T-helper 2 cell treated with Interferon-gamma antibody and Interleukin-4, amounts not matched to agents 100 ng/mL and 5 ng/mL, for 36 hours (primary cell): ENCODE measurements around the gene ZBTB43. TPM values are rescaled to one million over a fixed set of nuclear protein-coding genes. Genes with fewer than 3 reads are reported as not detected.

Source experiments
- intact Hi-C: fragments of 100-400 bp; cut with micrococcal nuclease; formaldehyde crosslinking; loops from one replicate; pipeline ENCODE4 v1.15.1; 2023
- total RNA-seq: library from RNA; stranded (reverse); gene quantifications from 2 replicates; pipeline ENCODE4 v1.2.3, GENCODE V29; 2022

Gene ZBTB43
- total RNA-seq, 1 donor from 2014 or later, result 19.2 TPM

DNA sequence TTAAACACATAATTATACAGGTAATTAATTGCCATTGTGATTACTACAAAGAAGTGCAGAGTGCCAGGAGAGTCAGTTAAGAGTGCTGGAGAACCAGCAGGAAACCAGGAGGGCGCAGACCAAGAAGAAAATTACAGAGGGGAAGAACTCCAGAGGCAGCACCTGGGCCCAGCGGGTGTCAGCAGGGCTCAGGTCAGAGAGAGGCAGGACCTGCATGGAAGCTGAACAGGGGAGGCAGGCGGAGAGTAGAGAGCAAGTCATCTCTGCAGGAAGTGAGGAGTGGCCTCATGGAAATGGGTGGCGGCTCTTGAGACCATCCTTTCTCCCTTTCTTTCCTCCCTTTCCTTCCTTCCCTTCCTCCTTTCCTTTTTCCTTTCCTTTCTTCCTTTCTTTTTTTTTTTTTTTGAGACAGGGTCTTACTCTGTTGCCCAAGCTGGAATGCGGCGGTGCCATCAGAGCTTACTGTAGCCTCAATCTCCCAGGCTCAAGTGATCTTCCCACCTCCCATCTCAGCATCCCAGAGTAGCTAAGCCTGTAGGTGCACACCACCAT is 51.6 kb downstream of the ZBTB43 start:
- intact Hi-C loops, result no loop called here

DNA sequence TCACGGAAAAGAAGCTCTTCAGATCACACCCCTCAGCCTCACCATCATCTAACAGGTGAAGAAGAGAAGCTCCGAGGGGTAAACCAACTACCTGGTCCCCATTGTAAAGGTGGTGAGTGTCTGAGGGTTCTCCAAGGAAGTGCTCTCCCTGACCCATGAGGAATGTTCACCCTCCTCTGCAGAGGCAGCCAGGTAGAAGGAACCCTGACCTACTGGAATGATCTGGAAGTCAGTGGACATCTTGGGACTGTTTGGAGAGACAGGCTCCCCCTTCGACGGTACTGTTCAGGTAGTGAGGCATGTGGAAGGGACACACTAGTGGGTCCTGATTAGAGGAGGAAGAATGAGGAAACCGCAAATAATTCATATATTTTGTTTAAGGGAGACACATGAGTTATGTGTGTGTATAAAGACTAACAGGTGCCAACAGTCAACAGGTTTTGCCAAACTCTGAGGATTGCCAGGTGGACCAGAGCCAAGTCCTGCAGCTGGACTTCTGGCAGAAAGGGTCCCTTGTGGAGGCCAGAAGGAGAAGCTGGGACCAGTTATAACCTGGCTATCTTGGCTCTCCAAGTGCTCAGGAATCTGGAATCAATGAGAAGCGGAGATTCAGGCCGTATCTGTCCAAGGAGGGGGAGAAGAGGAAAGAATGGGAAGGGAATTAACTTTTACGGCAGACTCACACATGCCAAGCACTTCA is 52.6 kb downstream of the ZBTB43 start:
- intact Hi-C loops, result no loop called here

DNA sequence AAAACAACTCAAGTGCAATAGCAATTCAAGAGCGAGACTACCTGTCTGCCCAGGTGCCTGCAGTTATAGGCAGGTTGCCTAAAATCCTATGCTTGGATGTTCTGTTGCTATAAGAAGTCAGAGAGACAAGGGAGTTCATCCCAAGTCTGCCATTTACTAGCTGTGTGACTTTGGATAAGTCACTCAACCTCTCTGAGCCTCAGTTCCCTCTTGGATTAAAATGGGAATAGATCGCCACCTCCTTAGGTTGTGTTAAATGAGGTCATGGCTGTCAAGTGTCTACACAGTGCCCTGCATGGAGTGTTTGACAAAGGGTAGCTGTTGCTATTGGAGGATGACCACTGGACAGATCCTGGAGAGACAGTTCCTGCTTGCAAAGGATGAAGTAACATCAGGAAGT is 54.3 kb downstream of the ZBTB43 start:
- intact Hi-C loops, result no loop called here

DNA sequence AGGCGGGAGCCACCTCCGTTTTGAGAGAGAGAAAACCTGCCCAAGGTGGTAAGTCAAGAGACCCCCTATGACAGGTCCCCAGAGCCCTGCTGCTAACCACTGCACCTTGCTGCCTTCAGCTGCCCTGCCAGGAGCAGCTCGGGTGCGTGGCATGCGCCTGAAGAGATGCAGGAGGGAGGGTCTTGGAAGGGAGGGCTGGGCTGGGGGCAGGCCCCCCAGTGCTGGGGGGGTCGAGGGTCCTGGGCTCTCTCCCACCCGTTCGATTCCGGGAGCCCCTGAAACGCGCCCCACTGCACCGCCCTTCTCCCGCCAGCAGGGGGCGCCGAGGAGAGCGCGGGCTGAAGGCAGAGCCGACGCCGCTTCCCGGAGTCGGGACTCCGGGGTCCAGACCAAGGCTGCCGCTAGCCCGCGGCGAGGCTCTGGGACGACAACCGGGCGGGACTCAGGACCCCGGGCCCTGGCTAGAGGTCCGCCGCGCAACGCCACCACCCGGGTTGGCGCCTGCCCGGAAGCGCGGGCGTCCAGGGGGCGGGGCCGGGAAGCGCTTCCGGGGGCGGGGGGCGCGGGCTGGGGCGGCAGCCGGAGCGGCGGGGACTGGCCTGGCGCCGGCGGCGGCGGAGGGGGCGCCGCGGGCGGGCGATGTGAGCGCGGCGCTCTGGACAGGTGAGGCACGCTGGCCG is 55.4 kb downstream of the ZBTB43 start, which contains the start of gene ZBTB34:
ZBTB34 (plus strand) TSS at position 563 of the 680 bp plus-strand sequence. CDS start 18,761 bp downstream, outside the sequence.
- intact Hi-C loops, result loop anchor here (2.0 to 5.0 kb wide), 2 partner anchors 52 to 55 kb away; partner anchors contain the start of genes RALGPS1 and ZBTB43

DNA sequence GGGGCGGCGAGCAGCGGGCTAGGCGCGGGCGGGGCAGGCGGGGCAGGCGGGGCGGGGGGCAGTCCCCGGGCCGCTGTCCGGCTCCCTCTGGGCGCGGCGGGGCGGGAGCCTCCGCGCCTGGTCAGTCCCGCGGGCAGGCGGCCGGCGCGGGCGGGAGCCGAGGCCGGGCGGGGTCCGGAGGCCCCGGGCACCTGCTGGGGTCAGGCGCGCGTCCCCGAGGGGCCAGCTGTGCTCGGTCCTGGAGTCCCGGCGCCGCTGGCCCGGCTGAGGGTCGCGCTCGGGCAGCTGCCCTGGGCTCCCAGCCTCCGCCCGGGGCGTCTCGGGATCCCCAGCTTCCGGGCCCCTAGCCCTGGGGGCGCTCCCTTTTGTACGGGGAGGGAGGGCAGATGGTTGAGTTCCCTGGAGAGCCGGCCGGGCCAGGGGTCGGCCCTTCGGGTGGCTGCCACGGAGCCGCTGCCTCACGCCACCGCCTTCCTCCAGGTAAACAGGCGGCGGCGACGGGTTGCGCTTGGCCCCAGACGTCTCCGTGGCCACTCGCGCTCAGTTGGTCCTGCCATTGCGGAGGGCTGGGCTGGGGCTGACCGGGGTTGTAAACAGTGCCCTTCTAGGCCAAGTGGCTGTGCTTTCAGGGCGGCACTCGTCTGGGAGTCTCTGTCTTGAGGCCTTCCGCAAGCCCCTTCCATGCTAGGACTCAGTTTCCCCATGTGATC is 56.1 kb downstream of the ZBTB43 start:
- intact Hi-C loops, result loop anchor here (2.0 to 5.0 kb wide), 2 partner anchors 51 to 56 kb away; partner anchors contain the start of genes RALGPS1 and ZBTB43

DNA sequence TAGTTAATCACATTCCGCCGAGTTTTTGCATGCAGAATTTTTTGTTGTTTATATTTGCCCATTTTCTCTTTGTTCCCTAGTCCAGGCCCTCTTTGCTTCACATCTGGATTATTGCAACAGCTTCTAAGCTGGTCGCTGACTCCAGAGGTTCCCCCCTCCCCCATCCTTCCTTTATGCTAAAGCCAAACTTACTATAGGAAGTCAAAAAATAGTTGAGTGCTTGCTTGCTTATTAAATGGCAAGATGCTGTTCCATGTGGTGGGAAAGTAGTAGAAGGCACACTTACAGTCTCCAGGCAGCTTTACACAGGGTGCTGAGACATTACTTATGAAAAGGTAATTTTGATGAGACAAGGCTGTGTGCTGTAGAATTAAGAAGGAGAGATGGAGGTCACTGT is 56.9 kb downstream of the ZBTB43 start:
- intact Hi-C loops, result loop anchor here (2.0 to 5.0 kb wide), 2 partner anchors 51 to 57 kb away; partner anchors contain the start of genes RALGPS1 and ZBTB43

DNA sequence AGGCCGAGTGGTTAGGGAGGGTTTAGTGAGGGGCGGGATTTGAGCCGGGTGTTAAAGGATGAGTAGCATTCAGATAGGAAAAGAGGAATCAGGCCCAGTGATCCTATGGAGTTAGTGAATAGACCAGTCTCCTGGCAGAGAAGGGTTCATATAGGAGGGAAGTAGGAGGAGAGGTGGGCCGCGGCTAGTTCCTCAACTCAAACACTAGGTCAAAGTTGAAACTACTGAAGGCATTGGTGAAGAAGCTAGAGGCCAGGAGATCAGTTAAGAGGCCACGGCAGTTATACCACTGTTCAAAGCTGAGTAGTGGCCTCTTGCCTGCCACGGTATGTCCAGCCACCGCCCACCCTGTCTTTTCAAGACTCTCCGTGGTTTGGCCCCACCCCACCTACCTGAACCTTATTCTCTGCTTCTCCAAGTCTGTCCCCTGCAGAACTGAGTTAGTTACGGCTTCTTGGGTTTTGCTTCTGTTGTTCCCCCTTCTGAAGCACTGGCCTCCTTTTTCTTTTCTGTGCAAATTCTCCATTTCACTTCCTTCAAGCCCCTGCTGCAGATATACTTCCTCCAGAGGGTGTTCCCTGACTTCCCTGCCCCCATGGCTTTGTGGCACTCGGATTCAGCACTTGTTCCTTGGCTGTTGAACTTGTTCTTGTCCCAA is 57.4 kb downstream of the ZBTB43 start:
- intact Hi-C loops, result loop anchor here (5.0 kb wide), 1 partner anchor 50 kb away; the partner anchor contains the start of gene RALGPS1

DNA sequence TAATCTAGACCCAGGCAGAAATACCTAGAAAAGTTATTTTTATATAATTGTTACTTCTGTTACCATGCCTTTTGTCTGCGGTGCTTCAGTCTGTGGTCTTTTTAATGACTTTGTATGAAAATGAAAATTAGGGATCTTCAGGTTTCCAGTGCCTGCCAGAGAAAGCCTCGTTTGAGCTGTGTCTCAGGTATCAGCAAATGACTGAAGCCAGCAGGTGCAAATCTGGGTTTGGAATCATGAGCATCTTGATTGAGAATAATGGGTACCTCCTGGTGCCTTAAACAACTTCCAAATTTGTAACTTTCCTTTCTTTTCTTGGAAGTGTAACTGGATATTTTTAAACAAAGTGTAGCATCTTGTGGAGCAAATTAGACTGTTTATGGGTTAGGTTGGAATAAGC is 59.9 kb downstream of the ZBTB43 start:
- intact Hi-C loops, result loop anchor here (5.0 kb wide), 1 partner anchor 48 kb away; the partner anchor contains the start of gene RALGPS1

DNA sequence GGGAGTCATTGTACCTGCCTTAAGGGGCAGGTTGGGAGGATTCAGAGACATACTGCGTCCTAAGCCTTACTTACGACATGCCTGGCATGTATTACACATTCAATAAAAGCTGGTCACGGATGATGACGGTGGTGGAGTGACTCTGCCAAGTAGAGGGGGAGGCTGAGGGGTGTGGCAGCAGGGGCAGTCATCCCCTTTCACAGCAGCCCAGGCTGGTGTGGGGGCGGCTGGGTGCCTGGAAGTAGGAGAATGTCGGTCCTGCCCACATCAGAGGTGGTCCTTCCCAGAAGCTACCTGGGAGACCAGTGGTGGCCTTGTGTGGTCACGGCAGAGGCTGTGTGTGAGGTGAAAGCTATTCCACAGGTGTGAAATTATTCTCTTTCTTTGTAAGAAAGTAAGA is 64.5 kb downstream of the ZBTB43 start:
- intact Hi-C loops, result no loop called here

DNA sequence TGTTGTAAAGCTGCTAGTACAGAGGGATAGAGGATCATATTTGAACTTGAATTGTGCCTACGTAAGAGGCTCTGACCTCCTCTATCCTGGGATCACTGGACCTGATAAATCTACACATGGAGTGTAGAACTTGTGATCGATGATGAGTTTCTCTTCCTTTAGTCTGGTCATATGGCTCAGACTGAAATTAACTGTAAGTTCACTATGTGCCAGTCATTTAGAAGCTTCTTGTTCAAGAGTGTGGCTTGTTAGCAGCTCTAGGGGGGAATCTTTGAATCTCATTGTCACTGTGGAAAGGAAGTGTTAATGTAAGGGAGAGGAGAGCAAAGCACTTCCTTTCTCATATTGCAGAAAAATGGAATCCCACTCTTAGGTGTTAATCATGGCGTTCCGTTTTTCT is 67.7 kb downstream of the ZBTB43 start:
- intact Hi-C loops, result no loop called here

DNA sequence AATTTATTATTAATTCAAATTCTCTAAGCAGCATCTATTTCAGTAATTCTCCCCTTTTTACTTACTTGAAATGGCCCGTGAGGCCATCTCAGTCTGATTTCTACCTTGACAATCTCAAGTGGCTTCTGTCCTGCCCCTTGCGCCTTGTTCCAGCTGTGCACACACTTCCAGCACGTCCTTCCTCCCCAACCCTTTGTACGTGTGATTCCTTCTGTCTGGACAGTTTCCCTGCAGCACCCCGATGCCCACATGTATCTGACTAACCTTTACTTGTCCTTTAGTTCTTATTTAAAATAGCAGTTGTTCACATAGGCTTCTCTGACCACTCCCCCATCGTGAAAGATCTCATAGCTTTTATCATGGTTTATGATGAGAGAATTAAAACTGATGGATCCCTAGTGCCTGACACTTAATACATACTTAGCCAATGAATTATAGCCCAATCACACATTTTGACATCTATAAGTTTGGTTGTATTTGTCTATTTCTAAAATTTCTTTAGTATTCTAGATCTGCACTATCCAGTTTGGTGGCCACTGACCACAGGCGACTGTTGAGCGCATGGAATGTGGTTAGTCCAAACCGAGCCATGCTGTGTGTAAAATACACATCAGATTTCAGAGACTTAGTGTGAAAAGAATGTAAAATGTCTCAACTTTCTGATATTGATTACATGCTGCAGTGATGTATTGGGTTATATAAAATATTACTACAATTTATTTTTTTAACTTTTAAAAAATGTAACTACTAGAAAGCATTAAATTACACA is 69.9 kb downstream of the ZBTB43 start:
- intact Hi-C loops, result no loop called here

DNA sequence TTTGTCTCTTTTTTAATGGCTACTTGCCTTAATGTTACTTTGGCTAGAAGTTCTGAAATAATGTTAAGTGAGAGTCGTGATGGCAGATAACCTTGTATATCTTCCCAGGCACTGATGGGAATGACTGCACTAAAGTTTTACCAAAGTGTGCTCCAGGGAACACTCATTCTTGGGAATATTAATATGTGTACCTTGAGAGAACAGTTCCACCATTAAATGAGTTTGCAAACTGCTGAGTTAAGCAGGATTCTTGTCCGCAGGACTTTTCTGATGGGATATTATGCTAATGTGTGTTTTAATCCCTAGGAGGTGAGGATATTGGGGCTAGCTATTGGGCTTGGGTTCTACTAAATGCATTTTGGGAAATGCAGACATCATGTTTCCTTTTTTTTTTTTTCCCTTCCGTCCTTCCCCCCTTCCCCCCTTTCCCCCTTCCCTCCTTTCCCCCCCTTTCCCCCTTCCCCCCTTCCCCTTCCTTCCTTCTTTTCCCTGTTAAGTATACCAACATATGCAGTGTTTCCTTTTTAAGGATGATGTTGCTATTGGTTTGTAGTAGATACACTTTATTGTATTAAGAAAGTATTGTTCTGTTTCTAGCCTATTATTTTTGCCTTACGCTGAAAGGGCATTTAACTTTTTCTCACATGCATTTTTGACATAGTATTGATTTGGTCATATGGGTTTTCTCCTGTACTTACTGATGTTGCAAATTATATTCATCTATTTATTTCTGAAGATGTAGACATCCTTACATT is 71.1 kb downstream of the ZBTB43 start:
- intact Hi-C loops, result no loop called here

DNA sequence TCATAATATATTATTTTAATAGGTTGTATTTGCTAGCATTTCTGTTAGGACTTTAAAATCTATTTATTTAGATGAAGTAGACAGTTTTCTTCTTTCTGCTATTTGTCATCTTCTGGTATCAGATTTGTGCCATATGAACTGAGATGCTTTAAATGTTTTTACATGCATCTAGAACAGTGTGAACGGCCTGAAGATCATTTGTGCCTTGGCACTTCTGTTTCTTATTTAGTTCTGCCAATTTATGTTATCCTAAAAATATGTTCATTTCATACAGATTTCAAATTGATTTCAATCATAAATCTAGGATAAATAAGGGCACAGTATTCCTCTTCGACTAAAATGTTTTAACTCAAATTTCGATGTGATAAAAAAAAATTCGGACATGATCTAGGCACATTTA is 71.7 kb downstream of the ZBTB43 start:
- intact Hi-C loops, result no loop called here

DNA sequence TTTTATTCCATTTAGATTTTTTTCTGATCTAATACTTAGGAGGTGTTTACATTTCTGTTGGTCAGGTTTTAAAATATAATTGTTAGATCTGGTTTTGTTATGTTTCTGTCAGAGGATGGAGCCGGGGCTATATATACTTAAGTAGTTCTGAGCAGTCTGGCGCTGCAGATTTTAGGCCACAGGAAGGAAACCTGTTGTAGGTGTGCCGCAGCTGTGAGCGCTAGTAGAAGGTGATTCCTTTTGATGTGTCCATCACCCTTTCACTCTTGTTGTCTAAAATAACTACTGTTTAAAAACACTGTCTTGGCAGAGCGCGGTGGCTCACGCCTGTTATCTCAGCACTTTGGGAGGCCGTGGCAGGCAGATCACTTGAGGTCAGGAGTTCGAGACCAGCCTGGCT is 72.6 kb downstream of the ZBTB43 start:
- intact Hi-C loops, result no loop called here

DNA sequence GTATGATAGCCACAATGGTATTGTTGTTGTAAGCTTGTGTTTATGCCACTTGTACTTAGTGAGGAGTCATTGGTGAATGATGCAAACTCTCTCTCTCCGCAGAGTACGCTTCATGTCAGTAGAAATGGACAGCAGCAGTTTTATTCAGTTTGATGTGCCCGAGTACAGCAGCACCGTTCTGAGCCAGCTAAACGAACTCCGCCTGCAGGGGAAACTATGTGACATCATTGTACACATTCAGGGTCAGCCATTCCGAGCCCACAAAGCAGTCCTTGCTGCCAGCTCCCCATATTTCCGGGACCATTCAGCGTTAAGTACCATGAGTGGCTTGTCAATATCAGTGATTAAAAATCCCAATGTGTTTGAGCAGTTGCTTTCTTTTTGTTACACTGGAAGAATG is 74.4 kb downstream of the ZBTB43 start:
- intact Hi-C loops, result no loop called here

DNA sequence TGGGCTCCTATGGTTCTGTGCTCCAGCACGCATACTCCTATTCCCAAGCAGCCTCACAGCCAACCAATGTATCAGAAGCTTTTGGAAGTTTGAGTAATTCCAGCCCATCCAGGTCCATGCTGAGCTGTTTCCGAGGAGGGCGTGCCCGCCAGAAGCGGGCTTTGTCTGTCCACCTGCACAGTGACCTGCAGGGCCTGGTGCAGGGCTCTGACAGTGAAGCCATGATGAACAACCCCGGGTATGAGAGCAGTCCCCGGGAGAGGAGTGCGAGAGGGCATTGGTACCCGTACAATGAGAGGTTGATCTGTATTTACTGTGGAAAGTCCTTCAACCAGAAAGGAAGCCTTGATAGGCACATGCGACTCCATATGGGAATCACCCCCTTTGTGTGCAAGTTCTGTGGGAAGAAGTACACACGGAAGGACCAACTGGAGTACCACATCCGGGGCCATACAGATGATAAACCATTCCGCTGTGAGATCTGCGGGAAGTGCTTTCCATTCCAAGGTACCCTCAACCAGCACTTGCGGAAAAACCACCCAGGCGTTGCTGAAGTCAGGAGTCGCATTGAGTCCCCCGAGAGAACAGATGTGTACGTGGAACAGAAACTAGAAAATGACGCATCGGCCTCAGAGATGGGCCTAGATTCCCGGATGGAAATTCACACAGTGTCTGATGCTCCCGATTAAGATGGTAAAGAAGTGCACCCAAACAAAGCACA is 75.5 kb downstream of the ZBTB43 start:
- intact Hi-C loops, result no loop called here

DNA sequence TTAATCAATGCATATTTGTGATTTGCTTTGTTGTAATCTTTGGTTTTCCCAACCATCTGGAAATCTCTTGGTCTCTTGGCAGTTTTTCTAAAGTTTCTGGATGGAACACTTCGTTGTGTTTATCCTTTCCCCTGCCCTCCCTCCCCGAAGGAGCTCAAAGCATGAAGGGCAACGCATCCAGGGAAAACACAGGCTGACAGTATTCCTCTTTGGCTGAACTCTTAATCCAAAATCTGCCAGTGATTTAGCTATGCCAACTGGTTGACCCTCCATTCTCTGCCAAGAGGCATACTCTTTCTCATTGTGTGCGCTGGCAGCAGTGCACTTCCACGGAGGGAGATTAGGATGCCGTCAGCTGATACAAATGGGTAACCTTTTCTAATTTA is 76.1 kb downstream of the ZBTB43 start:
- intact Hi-C loops, result no loop called here

DNA sequence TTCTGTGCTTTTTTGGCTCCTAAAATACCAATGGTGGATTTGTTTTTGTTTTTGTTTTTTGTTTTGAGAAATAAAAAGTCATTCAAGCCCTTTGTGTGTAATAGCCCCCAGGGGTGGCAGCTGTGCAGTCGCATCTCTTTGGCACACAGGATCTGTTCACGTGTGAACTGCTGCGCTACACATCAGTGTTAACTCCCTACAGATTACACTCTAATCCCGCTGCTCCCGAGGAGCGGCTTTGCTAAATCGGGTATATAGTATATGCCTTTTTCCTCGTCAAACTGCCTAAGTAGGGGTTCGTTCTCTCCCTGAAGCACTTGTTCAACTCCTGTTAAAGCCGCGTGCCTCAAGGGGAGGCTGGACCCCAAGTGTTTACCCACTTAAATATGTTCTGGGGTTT is 77.9 kb downstream of the ZBTB43 start:
- intact Hi-C loops, result no loop called here

DNA sequence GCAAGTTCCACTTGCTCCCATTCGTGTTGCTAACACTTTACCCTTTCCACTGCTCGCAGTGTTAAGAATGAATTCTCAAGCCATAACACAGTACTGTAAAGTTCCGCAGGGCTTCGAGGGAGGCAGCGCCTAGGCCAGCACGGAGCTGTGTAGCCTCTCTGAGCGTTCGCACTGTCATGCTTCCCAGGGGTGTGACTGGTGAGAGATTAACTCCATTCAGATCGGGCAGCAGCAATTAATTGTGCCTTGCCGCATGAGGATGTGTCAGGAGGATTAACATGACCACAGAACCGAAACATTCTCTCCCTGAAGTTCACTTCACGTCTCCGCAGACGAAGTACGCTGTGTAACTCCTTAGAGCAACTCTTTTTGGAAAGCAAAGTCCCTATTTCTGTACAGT is 78.8 kb downstream of the ZBTB43 start:
- intact Hi-C loops, result no loop called here
